Measurements from ENCODE around the gene XRCC5. TPM values are rescaled to one million over a fixed set of nuclear protein-coding genes. Genes with fewer than 3 reads are reported as not detected.

The XRCC5 gene
- total and polyA plus RNA-seq, 2 donors (not counting 1 experiment from before 2014, with no cell fraction given), result 152 to 278 TPM

DNA sequence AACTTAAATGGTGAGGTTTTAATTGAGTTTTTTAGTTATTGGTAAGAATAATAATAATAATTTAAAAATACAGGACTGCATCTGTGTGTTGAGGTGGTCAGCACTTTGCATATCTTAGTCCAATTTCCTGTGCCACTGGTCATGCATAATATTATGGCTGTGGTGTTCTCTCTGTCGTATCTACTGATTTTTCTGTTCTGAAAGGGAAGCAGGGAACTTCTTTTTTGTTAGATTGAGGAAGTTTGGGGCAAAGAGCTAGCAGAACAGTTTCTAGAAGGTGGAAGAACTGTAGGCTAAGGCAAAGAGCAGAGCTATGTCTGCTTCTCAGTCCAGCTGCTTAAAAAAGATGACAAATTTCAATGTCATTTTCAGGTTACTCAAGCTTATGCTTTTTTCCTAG lies 74.3 kb downstream of the XRCC5 start:
- H3K27ac ChIP-seq (ENCODE audit: insufficient read depth, low read length), result no peak overlapping the region
- no peaks in the 10 kb centered on the region for H3K27me3 ChIP-seq (ENCODE audit: control insufficient read depth, insufficient read depth, low read length)
- H3K9ac ChIP-seq (ENCODE audit: insufficient read depth, low read length), result no peak overlapping the region
- DNase-seq (ENCODE audit: low read depth in 2 of 2), result no peak
- TF ChIP-seq EZH2 (IDR thresholded peaks at IDR 0.05; ENCODE audit: low read length, missing control alignments), result no peak
- TF ChIP-seq, protein P1, sequence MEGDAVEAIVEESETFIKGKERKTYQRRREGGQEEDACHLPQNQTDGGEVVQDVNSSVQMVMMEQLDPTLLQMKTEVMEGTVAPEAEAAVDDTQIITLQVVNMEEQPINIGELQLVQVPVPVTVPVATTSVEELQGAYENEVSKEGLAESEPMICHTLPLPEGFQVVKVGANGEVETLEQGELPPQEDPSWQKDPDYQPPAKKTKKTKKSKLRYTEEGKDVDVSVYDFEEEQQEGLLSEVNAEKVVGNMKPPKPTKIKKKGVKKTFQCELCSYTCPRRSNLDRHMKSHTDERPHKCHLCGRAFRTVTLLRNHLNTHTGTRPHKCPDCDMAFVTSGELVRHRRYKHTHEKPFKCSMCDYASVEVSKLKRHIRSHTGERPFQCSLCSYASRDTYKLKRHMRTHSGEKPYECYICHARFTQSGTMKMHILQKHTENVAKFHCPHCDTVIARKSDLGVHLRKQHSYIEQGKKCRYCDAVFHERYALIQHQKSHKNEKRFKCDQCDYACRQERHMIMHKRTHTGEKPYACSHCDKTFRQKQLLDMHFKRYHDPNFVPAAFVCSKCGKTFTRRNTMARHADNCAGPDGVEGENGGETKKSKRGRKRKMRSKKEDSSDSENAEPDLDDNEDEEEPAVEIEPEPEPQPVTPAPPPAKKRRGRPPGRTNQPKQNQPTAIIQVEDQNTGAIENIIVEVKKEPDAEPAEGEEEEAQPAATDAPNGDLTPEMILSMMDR (conservative IDR thresholded peaks at IDR 0.05 in 1 of 2, IDR thresholded peaks at IDR 0.05 in 1 of 2; ENCODE audit: low read depth in 1 of 2, low read length in 2 of 2), result no peak
- no peak overlapping the region for H3K4me3 ChIP-seq (replicated peaks in 1 of 4; ENCODE audit: control extremely low read depth in 1 of 4, insufficient read depth in 1 of 4, low read depth in 3 of 4, low read length in 4 of 4)
- peaks cover 43% of the 10 kb centered on the region for H3K79me2 ChIP-seq (ENCODE audit: control insufficient read depth, insufficient read depth, low read length)
- no peaks in the 10 kb centered on the region for H3K9me3 ChIP-seq (ENCODE audit: control insufficient read depth, insufficient read depth, low read depth, low read length)
- peaks cover 5% of the 10 kb centered on the region for H3K4me1 ChIP-seq (ENCODE audit: control insufficient read depth, extremely low read depth, insufficient read depth, low read length)
- H4K20me1 ChIP-seq (ENCODE audit: control insufficient read depth, extremely low read depth, insufficient read depth, low read length), result no peaks in the 10 kb centered on the region
- no peak overlapping the region for H3K4me2 ChIP-seq (ENCODE audit: extremely low read depth, insufficient read depth, low read length)
- peaks cover 5% of the 10 kb centered on the region for H3K36me3 ChIP-seq (ENCODE audit: control insufficient read depth, insufficient read depth, low read length)
- H2AFZ ChIP-seq (ENCODE audit: low read length), result no peak overlapping the region

DNA sequence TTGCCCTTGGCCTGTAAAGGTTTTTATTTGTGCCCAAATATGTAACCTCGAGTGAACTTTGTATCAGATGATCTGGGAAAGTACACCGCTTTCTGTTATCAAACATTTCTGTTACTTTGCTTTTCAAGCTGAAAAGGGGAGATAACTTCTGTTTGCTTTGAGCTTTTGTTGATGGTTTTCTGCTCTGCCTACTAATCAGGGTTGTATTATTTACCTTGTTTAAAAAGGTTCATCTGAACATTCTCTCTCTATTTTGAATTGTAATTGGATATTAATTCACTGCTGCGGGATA lies 79.4 kb downstream of the XRCC5 start:
- no peak overlapping the region for H3K9ac ChIP-seq (ENCODE audit: insufficient read depth, low read length)
- H4K20me1 ChIP-seq (ENCODE audit: control insufficient read depth, extremely low read depth, insufficient read depth, low read length), result no peaks in the 10 kb centered on the region
- H3K27me3 ChIP-seq (ENCODE audit: control insufficient read depth, insufficient read depth, low read length), result no peaks in the 10 kb centered on the region
- TF ChIP-seq, protein P1 (conservative IDR thresholded peaks at IDR 0.05 in 1 of 2, IDR thresholded peaks at IDR 0.05 in 1 of 2; ENCODE audit: low read depth in 1 of 2, low read length in 2 of 2), result no peak
- no peak for TF ChIP-seq EZH2 (IDR thresholded peaks at IDR 0.05; ENCODE audit: low read length, missing control alignments)
- H3K4me2 ChIP-seq (ENCODE audit: extremely low read depth, insufficient read depth, low read length), result no peak overlapping the region
- no peak overlapping the region for H3K4me3 ChIP-seq (replicated peaks in 1 of 4; ENCODE audit: control extremely low read depth in 1 of 4, insufficient read depth in 1 of 4, low read depth in 3 of 4, low read length in 4 of 4)
- no peaks in the 10 kb centered on the region for H3K36me3 ChIP-seq (ENCODE audit: control insufficient read depth, insufficient read depth, low read length)
- H3K4me1 ChIP-seq (ENCODE audit: control insufficient read depth, extremely low read depth, insufficient read depth, low read length), result peaks cover 13% of the 10 kb centered on the region
- no peak overlapping the region for H2AFZ ChIP-seq (ENCODE audit: low read length)
- no peaks in the 10 kb centered on the region for H3K9me3 ChIP-seq (ENCODE audit: control insufficient read depth, insufficient read depth, low read depth, low read length)
- peaks cover 38% of the 10 kb centered on the region for H3K79me2 ChIP-seq (ENCODE audit: control insufficient read depth, insufficient read depth, low read length)
- no peak for DNase-seq (ENCODE audit: low read depth in 2 of 2)
- H3K27ac ChIP-seq (ENCODE audit: insufficient read depth, low read length), result no peak overlapping the region

DNA sequence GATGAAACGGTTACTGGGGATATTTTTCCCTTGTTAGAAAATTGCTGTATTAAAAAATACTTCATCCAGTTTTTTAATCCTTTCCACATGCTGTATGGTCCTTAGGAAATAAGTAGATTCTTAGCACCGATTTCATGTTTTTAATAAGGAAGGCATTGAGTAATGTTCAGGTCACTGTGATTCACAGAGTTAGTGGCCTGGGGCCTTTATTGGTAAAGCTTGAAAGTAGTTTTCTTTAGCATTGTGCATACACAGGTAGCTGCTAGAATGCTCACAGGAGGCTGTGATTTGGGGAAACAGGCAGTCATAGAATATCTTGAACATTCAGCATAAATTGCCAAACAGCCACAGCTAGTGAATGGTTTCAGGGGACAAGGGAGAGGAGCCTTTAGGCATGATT lies 79.8 kb downstream of the XRCC5 start:
- Histone ChIP-seq H4K20me1 (ENCODE audit: control insufficient read depth, extremely low read depth, insufficient read depth, low read length) (no peaks in the 10 kb centered on the region), H3K9me3 (ENCODE audit: control insufficient read depth, insufficient read depth, low read depth, low read length) (no peaks in the 10 kb centered on the region), H3K27ac (ENCODE audit: insufficient read depth, low read length) (no peak overlapping the region), H3K79me2 (ENCODE audit: control insufficient read depth, insufficient read depth, low read length) (peaks cover 37% of the 10 kb centered on the region), H3K4me1 (ENCODE audit: control insufficient read depth, extremely low read depth, insufficient read depth, low read length) (peaks cover 13% of the 10 kb centered on the region), H3K27me3 (ENCODE audit: control insufficient read depth, insufficient read depth, low read length) (no peaks in the 10 kb centered on the region), H3K36me3 (ENCODE audit: control insufficient read depth, insufficient read depth, low read length) (no peaks in the 10 kb centered on the region), H2AFZ (ENCODE audit: low read length) (no peak overlapping the region), H3K4me2 (ENCODE audit: extremely low read depth, insufficient read depth, low read length) (peak overlapping the region; percentile 27), H3K4me3 (replicated peaks in 1 of 4; ENCODE audit: control extremely low read depth in 1 of 4, insufficient read depth in 1 of 4, low read depth in 3 of 4, low read length in 4 of 4) (no peak overlapping the region), H3K9ac (ENCODE audit: insufficient read depth, low read length) (no peak overlapping the region)
- no peak for TF ChIP-seq EZH2 (IDR thresholded peaks at IDR 0.05; ENCODE audit: low read length, missing control alignments)
- TF ChIP-seq, protein P1 (conservative IDR thresholded peaks at IDR 0.05 in 1 of 2, IDR thresholded peaks at IDR 0.05 in 1 of 2; ENCODE audit: low read depth in 1 of 2, low read length in 2 of 2), result no peak
- DNase-seq (ENCODE audit: low read depth in 2 of 2), result peak in 1 of 2 donors; percentile 29
